GM12801 (cell line): ENCODE measurements around the gene NANP.

ENCODE experiments used
- CTCF ChIP-seq: IDR thresholded peaks from one replicate; pipeline ENCODE4 v1.5.1; 2011; ENCODE audit warnings: control low read depth; ENCODE audit not compliant: insufficient read length; ENCODE audit errors: extremely low read depth

The NANP gene

GRCh38 chr20:25643716-25644115 lies 19.9 kb upstream of the NANP start:
- TF ChIP-seq CTCF = no peak

DNA sequence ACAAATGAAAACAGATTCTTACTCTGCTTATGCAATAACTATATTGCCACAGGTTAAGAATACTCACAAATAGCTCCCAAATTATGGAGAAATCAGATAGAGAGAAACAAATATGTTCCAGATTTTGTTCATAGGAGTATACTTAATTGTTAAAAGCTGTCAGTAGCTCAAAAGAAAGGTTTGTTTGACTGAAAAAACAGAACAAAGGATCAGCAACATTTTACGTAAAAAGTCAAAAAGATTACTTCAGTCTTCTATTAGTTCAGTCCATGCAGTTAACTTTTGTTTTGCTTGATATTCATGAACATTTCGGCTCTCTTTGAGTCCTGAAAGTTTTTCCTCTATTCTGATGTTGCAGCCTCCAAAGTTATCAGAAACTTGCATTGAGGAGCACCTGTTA lies 13.4 kb upstream of the NANP start:
- no peak for TF ChIP-seq CTCF

DNA sequence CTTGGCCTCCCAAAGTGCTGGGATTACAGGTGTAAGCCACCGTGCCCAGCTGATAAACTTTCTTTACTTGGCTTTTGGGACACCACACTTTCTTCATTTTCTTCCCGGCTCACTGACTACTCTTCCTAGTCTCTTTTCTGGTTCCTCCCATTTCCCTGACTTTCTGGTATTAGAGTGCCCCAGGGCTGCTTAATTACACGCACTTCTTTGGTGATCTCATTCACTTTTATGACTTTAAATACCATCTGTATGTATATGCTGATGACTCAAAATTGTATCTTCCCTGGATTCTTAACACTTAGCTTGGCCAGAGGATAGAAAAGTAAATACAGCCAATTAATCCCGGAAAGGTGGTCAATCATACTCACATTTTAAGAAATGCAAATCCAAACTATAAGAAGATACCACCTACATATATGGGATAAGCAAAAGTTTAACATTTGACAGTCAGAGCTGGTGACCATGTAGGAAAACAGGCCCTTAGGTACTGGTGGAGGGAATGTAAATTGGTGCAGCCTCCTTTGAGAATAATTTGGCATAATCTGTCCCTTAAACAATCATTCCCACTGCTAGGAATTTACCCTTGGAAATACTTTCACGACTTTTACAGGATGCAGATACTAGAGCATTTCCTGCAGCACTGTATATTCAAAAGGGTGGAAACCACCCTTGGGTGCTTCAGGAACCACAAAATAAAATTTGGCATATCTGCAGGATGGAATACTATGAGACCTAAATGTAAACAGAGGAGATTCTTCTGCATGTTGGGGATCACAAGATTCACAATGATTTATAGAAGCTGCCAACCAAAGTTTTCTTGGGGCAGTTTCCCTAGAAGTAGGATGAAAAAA lies 9.4 kb upstream of the NANP start:
- no peak for TF ChIP-seq CTCF

GRCh38 chr20:25629816-25630499 lies 6.1 kb upstream of the NANP start:
- no peak for TF ChIP-seq CTCF

GRCh38 chr20:25626779-25627178 lies 3.0 kb upstream of the NANP start:
- TF ChIP-seq CTCF = no peak

GRCh38 chr20:25624500-25624939 lies 706 bp upstream of the NANP start:
- TF ChIP-seq CTCF = no peak

- no peak for TF ChIP-seq CTCF
Measured at GRCh38 chr20:25623225-25623735, 534 bp downstream of the NANP start.
